ENCODE measurements around the gene PCSK4.

PCSK4 gene

GRCh38 chr19:1469255-1470054, 20.7 kb downstream of the PCSK4 start:
- no peak for DNase-seq

DNA sequence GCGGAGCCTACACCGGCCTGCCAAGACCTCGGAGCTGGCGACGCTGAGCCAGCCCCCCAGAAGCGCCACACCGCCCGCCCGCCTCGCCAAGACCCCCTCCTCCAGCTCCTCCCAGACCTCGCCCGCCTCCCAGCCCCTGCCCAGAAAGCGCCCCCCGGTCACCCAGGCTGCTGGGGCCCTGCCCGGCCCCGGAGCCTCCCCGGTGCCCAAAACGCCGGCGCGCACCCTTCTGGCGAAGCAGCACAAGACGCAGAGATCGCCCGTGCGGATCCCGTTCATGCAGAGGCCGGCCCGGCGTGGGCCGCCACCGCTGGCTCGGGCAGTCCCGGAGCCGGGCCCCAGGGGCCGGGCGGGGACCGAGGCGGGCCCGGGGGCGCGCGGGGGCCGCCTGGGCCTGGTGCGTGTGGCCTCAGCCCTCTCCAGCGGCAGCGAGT, 21.3 kb downstream of the PCSK4 start:
- DNase-seq, result no peak

- no peak for DNase-seq
These were observed 21.8 kb downstream of the PCSK4 start for GRCh38 chr19:1468274-1468820.

GRCh38 chr19:1467490-1468273, 22.5 kb downstream of the PCSK4 start:
- no peak for DNase-seq

DNA sequence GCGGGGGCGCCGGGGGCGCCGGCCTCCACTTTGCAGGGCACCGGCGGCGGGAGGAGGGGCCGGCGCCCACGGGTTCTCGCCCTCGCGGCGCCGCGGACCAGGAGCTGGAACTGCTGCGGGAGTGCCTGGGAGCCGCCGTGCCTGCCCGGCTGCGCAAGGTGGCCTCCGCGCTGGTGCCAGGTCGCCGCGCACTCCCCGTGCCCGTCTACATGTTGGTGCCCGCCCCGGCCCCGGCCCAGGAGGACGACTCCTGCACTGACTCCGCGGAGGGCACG, 23.0 kb downstream of the PCSK4 start:
- DNase-seq, result no peak

DNA sequence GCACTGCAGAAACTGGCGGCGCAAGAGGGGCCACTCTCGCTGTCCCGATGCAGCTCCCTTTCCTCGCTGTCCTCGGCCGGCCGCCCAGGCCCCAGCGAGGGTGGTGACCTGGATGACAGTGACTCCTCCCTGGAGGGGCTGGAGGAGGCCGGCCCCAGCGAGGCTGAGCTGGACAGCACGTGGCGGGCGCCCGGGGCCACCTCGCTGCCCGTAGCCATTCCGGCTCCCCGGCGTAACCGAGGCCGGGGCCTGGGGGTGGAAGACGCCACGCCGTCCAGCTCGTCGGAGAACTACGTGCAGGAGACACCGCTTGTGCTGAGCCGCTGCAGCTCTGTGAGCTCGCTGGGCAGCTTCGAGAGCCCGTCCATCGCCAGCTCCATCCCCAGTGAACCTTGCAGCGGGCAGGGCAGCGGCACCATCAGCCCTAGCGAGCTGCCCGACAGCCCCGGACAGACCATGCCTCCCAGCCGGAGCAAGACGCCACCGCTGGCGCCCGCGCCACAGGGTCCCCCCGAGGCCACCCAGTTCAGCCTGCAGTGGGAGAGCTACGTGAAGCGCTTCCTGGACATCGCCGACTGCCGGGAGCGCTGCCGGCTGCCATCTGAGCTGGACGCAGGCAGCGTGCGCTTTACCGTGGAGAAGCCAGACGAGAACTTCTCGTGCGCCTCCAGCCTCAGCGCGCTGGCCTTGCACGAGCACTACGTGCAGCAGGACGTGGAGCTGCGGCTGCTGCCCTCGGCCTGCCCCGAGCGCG, 23.5 kb downstream of the PCSK4 start:
- DNase-seq, result no peak

DNA sequence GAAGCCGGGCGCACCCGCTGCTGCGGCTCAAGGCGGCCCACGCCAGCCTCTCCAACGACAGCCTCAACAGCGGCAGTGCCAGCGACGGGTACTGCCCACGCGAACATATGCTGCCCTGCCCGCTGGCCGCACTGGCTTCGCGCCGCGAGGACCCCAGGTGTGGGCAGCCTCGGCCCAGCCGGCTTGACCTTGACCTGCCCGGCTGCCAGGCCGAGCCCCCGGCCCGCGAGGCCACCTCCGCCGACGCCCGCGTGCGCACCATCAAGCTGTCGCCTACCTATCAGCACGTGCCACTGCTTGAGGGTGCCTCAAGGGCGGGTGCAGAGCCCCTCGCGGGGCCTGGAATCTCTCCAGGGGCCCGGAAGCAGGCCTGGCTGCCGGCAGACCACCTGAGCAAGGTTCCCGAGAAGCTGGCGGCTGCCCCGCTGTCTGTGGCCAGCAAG, 24.1 kb downstream of the PCSK4 start:
- no peak for DNase-seq

DNA sequence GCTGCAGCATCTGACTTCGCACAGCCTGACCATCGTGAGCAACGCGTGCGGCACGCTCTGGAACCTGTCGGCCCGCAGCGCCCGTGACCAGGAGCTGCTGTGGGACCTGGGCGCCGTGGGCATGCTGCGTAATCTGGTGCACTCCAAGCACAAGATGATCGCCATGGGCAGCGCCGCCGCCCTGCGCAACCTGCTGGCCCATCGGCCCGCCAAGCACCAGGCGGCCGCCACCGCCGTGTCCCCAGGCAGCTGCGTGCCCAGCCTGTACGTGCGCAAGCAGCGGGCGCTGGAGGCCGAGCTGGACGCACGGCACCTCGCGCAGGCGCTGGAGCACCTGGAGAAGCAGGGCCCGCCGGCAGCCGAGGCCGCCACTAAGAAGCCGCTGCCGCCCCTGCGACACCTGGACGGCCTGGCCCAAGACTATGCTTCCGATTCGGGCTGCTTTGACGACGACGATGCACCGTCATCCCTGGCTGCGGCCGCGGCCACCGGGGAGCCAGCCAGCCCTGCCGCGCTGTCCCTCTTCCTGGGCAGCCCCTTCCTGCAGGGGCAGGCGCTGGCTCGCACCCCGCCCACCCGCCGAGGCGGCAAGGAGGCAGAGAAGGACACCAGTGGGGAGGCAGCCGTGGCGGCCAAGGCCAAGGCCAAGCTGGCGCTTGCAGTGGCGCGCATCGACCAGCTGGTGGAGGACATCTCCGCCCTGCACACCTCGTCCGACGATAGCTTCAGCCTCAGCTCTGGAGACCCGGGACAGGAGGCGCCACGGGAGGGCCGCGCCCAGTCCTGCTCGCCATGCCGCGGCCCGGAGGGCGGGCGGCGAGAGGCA, 24.7 kb downstream of the PCSK4 start:
- DNase-seq, result no peak

DNA sequence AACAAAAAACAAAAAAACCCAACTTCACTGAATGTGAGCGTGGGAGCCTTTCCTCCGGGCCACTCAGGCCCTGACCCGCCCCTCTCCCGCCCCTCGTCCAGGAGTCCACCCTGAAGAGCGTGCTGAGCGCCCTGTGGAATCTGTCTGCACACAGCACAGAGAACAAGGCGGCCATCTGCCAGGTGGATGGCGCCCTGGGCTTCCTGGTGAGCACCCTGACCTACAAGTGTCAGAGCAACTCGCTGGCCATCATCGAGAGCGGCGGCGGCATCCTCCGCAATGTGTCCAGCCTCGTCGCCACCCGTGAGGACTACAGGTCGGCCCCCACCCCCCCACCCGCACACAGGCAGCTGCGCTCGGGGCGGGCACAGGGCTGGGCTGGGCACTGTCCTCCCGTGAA, 28.3 kb downstream of the PCSK4 start:
- no peak for DNase-seq

- no peak for DNase-seq
These were observed 29.8 kb downstream of the PCSK4 start for GRCh38 chr19:1460033-1460995.

DNA sequence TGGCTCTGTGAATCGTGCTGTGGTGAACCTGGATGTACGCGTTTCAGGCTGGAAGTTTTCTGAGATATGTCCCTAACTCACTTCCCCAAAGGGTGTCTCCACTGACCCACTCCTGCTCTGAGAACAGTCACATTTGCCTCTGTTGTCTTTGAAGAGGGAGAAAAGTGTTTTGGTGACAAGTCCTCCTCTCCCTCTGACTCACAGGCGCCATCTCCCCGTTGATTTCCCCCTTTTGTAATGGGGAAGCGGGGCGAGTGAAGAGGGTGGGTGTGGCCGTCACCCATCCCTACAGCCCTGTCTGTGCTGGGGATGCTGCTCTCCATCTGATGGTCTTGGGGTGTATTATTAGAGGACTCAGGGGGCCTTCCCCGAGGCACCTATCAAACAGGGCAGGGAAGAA, 30.7 kb downstream of the PCSK4 start:
- DNase-seq, result no peak

GRCh38 chr19:1457892-1458291, 32.3 kb downstream of the PCSK4 start:
- no peak for DNase-seq

DNA sequence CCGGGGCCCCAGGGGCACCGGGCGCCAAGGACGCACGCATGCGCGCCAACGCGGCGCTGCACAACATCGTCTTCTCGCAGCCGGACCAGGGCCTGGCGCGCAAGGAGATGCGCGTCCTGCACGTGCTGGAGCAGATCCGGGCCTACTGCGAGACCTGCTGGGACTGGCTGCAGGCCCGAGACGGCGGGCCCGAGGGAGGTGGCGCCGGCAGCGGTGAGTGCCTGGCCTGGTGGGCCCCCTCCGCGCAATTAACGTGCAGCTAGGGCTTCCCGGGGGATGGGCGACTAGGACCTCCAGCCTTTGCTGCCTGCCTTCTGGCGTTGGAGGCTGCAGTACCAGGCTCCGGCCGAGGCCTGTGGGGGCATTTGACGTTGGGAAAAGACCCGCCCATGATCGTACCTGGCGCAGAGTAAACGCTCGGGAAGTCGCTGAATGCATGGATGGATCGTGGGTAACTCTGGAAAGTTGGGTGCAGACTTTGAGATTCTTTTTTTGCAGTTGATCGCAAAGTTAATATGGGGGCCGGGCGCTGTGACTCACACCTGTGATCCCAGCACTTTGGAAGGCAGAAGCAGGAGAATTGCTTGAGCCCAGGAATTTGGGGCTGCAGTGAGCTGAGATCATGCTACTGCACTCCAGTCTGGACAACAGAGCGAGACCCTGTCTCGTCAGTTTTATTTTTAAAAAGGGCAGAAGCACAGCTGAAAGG, 33.0 kb downstream of the PCSK4 start:
- DNase-seq, result no peak

DNA sequence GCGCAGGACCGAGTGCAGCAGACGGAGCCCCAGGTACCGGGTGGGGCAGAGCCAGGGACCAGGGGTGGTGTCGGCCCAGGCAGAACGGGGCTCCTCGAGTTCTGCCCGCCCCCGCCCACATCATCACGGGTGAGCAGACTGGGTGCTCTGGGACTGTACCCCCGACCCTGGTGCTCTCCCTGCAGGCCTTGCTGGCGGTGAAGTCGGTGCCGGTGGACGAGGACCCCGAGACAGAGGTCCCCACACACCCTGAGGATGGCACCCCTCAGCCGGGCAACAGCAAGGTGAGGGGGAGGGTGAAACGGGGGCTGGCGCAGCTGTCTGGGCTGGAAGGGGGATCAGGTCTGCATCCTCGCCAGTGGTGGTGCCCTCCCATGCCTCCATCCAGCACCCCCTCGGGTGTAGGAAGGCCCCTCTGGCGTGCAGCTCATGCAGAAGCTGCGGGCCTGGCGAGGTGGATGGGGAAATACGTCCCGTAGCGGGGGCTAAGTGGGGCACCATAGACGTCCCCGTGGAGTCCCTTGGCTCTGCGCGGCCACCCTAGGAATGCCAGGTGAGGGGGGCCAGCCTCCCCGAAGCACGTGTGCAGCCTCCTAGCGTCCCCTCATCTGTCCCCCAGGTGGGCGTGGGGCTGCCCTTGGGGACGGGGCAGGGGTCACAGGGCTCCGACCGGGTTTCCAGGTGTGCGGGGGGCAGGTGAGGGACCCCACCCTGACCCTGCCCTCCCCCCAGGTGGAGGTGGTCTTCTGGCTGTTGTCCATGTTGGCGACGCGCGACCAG, 33.8 kb downstream of the PCSK4 start:
- no peak for DNase-seq

GRCh38 chr19:1455336-1456120, 34.6 kb downstream of the PCSK4 start:
- peak; percentile 13 for DNase-seq

GRCh38 chr19:1455002-1455335, 35.2 kb downstream of the PCSK4 start:
- no peak for DNase-seq

DNA sequence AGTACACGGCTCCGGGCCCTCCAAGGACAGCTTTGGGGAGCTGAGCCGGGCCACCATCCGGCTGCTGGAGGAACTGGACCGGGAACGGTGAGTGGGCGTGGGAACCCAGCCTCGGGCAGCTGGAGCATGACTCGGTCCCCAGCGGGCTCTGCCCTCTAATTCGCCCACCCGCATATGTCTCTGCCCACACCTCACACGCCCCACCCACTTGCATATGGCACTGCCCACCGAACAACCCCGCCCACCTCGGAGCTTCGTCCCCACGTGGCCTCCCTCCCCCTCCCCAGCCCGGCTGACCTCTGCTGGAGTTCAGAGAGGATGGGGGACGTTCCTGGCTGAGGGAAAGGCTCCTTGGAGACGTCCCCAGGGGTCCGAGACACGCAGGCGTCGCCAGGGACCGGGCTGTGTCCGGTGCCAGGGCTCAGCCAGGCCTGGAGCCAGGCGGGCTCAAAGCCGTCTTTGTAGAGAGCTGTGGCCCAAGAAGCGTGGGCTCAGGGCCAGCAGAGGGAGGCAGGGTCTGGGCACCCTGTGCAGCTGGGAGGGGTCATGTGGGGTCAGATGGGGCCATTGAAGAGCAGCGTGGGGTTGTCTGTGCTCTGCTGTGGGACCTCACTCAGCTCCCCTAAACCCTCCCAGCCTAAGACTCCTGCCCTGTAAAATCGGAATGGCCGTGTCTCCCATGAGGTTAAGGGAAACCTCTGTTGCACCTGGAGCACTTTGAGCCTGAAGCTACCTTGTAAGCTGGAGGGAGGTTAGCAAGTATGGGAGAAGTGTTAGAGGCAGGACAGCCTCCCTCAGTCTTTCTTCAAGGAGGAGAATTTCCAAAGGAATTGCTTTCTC, 36.4 kb downstream of the PCSK4 start:
- DNase-seq, result no peak
